K562 (cell line): Measurements from ENCODE around the gene IGSF21. TPM values are rescaled to one million over a fixed set of nuclear protein-coding genes. Genes with fewer than 3 reads are reported as not detected.

Experiments
- ETV5 ChIP-seq: sonication (generic); formaldehyde crosslinking; IDR thresholded peaks from 2 replicates; pipeline ENCODE4 v1.4.0; 2020; ENCODE audit warnings: low read depth, mild to moderate bottlenecking, missing genetic modification reagents
- GABPA ChIP-seq: fragments of 200-800 bp; sonication (Bioruptor generic); conservative IDR thresholded peaks from 2 replicates; pipeline ENCODE4 v1.6.1; 2016; ENCODE audit warnings: low read depth, missing genetic modification characterization, missing compliant biosample characterization
- KLF16 ChIP-seq: IDR thresholded peaks from 2 replicates; pipeline ENCODE4 v1.6.1; 2016; ENCODE audit warnings: antibody characterized with exemption
- PHB2 ChIP-seq: fragments of 450-650 bp; IDR thresholded peaks from 2 replicates; pipeline ENCODE4 v1.6.1; 2017; ENCODE audit warnings: low read depth
- RAD21 ChIP-seq, 2 experiments: fragments of 250-450 bp in 1 of 2; fragments of 450-650 bp in 1 of 2; sonication (Bioruptor Pico) in 1 of 2; formaldehyde crosslinking in 1 of 2; IDR thresholded peaks in 1 of 2; conservative IDR thresholded peaks in 1 of 2; 2 replicates each; pipeline versions ENCODE4 v1.4.0 to v1.8.0; 2020 to 2022; ENCODE audit warnings: mild to moderate bottlenecking in 2 of 2, moderate library complexity in 1 of 2
- SMARCB1 ChIP-seq: IDR thresholded peaks from 2 replicates; pipeline ENCODE4 v1.6.1; 2011; ENCODE audit warnings: improper control_type of control experiment, low read depth; ENCODE audit not compliant: insufficient read length
- SMC3 ChIP-seq: conservative IDR thresholded peaks from 2 replicates; pipeline ENCODE4 v1.6.1; 2011; ENCODE audit warnings: low read depth, low read length, improper control_type of control experiment; ENCODE audit not compliant: insufficient read depth
- SRSF1 ChIP-seq: fragments of 200-400 bp; formaldehyde crosslinking; IDR thresholded peaks from 2 replicates; pipeline ENCODE4 v1.6.1; 2017; ENCODE audit warnings: mild to moderate bottlenecking, low read depth, low read length, moderate library complexity
- SRSF9 ChIP-seq: fragments of 200-400 bp; formaldehyde crosslinking; IDR thresholded peaks from 2 replicates; pipeline ENCODE4 v1.6.1; 2017; ENCODE audit warnings: low read depth, low read length, borderline replicate concordance
- TGIF2 ChIP-seq: sonication (generic); formaldehyde crosslinking; IDR thresholded peaks from 2 replicates; pipeline ENCODE4 v1.8.1; 2022; ENCODE audit warnings: mild to moderate bottlenecking, missing genetic modification reagents, moderate library complexity
- YY1 ChIP-seq, 3 experiments: IDR thresholded peaks; 2 replicates each; pipeline ENCODE4 v1.6.1; 2011; ENCODE audit warnings: low read length in 2 of 3, mild to moderate bottlenecking in 2 of 3, moderate library complexity in 2 of 3, borderline replicate concordance in 1 of 3, control low read depth in 1 of 3, low read depth in 1 of 3; ENCODE audit not compliant: insufficient read depth in 3 of 3, insufficient replicate concordance in 2 of 3, control insufficient read depth in 1 of 3, insufficient read length in 1 of 3; ENCODE audit errors: extremely low read depth in 1 of 3
- ZNF444 ChIP-seq: fragments of 250-450 bp; sonication (Bioruptor Pico); IDR thresholded peaks from 2 replicates; pipeline ENCODE4 v1.4.0; 2020; ENCODE audit warnings: mild to moderate bottlenecking, moderate library complexity
- ZNF764 ChIP-seq: fragments of 250-450 bp; sonication (Bioruptor Pico); IDR thresholded peaks from 2 replicates; pipeline ENCODE4 v1.4.0; 2020; ENCODE audit warnings: low read depth, mild to moderate bottlenecking, moderate library complexity
- polyA plus RNA-seq, 8 experiments: library from polyadenylated mRNA; depleted of rRNA in 4 of 8; stranded (reverse) in 5 of 8; unstranded in 3 of 8; fragments of >200 nt; fragmentation: Nextera tagmentation in 2 of 8; fragmentation: Illumina TruSeq in 1 of 8; extraction: Ambion mirVana in 2 of 8; extraction: Trizol in 1 of 8; gene quantifications; 2 replicates each; pipeline versions ENCODE4 v1.2.1 to v1.2.3, GENCODE V29; 2011 to 2014; ENCODE audit warnings: inconsistent platforms in 1 of 8, missing spikeins in 1 of 8
- total RNA-seq, 7 experiments: library from RNA; depleted of rRNA in 6 of 7; stranded (reverse); fragments of >200 nt in 6 of 7; fragmentation: Illumina TruSeq in 2 of 7; extraction: Trizol in 2 of 7; gene quantifications; 2 replicates each; pipeline versions ENCODE4 v1.2.1 to v1.2.3, GENCODE V29; 2011 to 2021; ENCODE audit warnings: low replicate concordance in 1 of 7
- TF ChIP-seq, protein P1 (sequence below), 2 experiments: fragments of 450-650 bp; formaldehyde crosslinking in 1 of 2; IDR thresholded peaks; 2 replicates each; pipeline versions ENCODE4 v1.4.0 to v1.6.1; 2014 to 2020; ENCODE audit warnings: mild to moderate bottlenecking in 2 of 2, borderline replicate concordance in 1 of 2, low read depth in 1 of 2
- TF ChIP-seq, protein P2 (sequence below): fragments of 450-650 bp; IDR thresholded peaks from 2 replicates; pipeline ENCODE4 v1.6.1; 2017; ENCODE audit warnings: antibody characterized with exemption
- TF ChIP-seq, protein P3 (sequence below): fragments of 450-650 bp; IDR thresholded peaks from 2 replicates; pipeline ENCODE4 v1.6.1; 2016

Gene IGSF21
- total and polyA plus RNA-seq, 9 of the 15 experiments (the other 6 are each of a cell fraction or from before 2014, with no cell fraction given) = not detected

DNA sequence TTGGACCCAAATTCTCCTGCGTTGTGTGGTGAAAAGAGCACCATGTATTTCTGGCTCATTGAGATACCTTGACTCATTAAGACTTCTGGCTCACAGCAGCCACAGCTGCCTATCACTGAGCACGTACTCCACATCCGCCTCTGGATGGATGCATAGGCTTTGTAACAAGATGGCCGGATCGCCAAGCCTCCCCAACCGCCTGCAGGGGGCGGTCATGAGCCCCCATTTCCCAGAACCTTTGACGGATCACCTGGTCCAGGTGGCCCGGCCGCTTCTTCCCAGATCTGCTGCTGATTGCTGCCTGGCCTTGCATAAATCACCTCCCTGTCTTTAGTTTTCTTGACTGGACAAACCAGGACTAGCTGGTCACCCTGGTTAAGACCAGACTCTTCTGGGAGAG, 216.6 kb downstream of the IGSF21 start (continued):
- TF ChIP-seq, protein P1, sequence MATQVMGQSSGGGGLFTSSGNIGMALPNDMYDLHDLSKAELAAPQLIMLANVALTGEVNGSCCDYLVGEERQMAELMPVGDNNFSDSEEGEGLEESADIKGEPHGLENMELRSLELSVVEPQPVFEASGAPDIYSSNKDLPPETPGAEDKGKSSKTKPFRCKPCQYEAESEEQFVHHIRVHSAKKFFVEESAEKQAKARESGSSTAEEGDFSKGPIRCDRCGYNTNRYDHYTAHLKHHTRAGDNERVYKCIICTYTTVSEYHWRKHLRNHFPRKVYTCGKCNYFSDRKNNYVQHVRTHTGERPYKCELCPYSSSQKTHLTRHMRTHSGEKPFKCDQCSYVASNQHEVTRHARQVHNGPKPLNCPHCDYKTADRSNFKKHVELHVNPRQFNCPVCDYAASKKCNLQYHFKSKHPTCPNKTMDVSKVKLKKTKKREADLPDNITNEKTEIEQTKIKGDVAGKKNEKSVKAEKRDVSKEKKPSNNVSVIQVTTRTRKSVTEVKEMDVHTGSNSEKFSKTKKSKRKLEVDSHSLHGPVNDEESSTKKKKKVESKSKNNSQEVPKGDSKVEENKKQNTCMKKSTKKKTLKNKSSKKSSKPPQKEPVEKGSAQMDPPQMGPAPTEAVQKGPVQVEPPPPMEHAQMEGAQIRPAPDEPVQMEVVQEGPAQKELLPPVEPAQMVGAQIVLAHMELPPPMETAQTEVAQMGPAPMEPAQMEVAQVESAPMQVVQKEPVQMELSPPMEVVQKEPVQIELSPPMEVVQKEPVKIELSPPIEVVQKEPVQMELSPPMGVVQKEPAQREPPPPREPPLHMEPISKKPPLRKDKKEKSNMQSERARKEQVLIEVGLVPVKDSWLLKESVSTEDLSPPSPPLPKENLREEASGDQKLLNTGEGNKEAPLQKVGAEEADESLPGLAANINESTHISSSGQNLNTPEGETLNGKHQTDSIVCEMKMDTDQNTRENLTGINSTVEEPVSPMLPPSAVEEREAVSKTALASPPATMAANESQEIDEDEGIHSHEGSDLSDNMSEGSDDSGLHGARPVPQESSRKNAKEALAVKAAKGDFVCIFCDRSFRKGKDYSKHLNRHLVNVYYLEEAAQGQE (IDR thresholded peaks at IDR 0.05; ENCODE audit: borderline replicate concordance) = 0 out of 2 replicates have a peak, but pooled peaks have one; percentile 28
- TF ChIP-seq, protein P1 (CRISPR knock-in tag; IDR thresholded peaks at IDR 0.05; ENCODE audit: low read depth) = no peak
- TF ChIP-seq PHB2 = no peak
- TF ChIP-seq TGIF2 (CRISPR knock-in tag) = no peak
- TF ChIP-seq, protein P2, sequence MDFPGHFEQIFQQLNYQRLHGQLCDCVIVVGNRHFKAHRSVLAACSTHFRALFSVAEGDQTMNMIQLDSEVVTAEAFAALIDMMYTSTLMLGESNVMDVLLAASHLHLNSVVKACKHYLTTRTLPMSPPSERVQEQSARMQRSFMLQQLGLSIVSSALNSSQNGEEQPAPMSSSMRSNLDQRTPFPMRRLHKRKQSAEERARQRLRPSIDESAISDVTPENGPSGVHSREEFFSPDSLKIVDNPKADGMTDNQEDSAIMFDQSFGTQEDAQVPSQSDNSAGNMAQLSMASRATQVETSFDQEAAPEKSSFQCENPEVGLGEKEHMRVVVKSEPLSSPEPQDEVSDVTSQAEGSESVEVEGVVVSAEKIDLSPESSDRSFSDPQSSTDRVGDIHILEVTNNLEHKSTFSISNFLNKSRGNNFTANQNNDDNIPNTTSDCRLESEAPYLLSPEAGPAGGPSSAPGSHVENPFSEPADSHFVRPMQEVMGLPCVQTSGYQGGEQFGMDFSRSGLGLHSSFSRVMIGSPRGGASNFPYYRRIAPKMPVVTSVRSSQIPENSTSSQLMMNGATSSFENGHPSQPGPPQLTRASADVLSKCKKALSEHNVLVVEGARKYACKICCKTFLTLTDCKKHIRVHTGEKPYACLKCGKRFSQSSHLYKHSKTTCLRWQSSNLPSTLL = no peak
- peak; percentile 25 to 62; a peak in 2 of 4 replicates for TF ChIP-seq RAD21 (CRISPR knock-in tag; conservative IDR thresholded peaks at IDR 0.05 in 1 of 2, IDR thresholded peaks at IDR 0.05 in 1 of 2)
- TF ChIP-seq SRSF9 = no peak
- TF ChIP-seq SRSF1 = no peak
- peak; percentile 16; the same call in 1 of the 2 replicates for TF ChIP-seq KLF16
- TF ChIP-seq, protein P3, sequence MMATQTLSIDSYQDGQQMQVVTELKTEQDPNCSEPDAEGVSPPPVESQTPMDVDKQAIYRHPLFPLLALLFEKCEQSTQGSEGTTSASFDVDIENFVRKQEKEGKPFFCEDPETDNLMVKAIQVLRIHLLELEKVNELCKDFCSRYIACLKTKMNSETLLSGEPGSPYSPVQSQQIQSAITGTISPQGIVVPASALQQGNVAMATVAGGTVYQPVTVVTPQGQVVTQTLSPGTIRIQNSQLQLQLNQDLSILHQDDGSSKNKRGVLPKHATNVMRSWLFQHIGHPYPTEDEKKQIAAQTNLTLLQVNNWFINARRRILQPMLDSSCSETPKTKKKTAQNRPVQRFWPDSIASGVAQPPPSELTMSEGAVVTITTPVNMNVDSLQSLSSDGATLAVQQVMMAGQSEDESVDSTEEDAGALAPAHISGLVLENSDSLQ = peak; percentile 21; the same call in 1 of the 2 replicates
- TF ChIP-seq ETV5 = peak; percentile 40; the same call in 1 of the 2 replicates
- TF ChIP-seq SMC3 = peak; percentile 39; the same call in 1 of the 2 replicates
- peak; percentile 51 to 92 (median 76) for TF ChIP-seq YY1 (IDR thresholded peaks at IDR 0.05; ENCODE audit: borderline replicate concordance in 1 of 3, control insufficient read depth in 1 of 3, extremely low read depth in 1 of 3, insufficient read depth in 3 of 3, insufficient read length in 1 of 3, insufficient replicate concordance in 2 of 3, low read depth in 1 of 3, low read length in 2 of 3)
- TF ChIP-seq SMARCB1 = no peak
- TF ChIP-seq ZNF764 = no peak
- TF ChIP-seq GABPA (tag) = no peak
- TF ChIP-seq ZNF444 = no peak
